Lower leg skin (tissue), 4 donors: ENCODE data around the gene CHEK2. TPM values are rescaled to one million over a fixed set of nuclear protein-coding genes. Genes with fewer than 3 reads are reported as not detected.
"Not testable (repeated sequence)": the region's sequence is repeated elsewhere in the genome, so short reads cannot be mapped to it uniquely, and the experiment has no call there.

Experiments used
- DNase-seq, 2 donors: peaks; one replicate each; pipeline ENCODE4 v3.0.0-alpha.2; 2019; ENCODE audit warnings: low spot score in 2 of 2
- H3K4me3 ChIP-seq: fragments of 200-600 bp; sonication (generic); 2 replicates; pipeline ENCODE4 v1.5.1; 2017; ENCODE audit warnings: mild to moderate bottlenecking, low read depth; ENCODE audit not compliant: poor library complexity, severe bottlenecking
- POLR2A ChIP-seq, 2 donors: fragments of 450-650 bp; IDR thresholded peaks; one replicate each; pipeline ENCODE4 v1.6.1; 2016 to 2017; ENCODE audit warnings: antibody characterized with exemption in 2 of 2, mild to moderate bottlenecking in 1 of 2, moderate library complexity in 1 of 2
- WGBS, 2 donors: methylation state at CpG; one replicate each; pipeline ENCODE4 v1.1.5; 2018; 5-methylcytosine and 5-hydroxymethylcytosine counted together
- intact Hi-C: fragments of 100-400 bp; cut with DNase I; formaldehyde crosslinking; loops from one replicate; pipeline ENCODE4 v1.15.0; 2023; ENCODE audit warnings: low total_unique reads
- total RNA-seq, 4 donors: library from RNA; depleted of rRNA; stranded (reverse); fragments of >200 nt; gene quantifications; one replicate each; pipeline ENCODE4 v1.1.0, GENCODE V29; 2016
- TF ChIP-seq, protein P1 (sequence below), 3 donors: fragments of 450-650 bp; IDR thresholded peaks; one replicate each; pipeline ENCODE4 v1.5.1; 2016; ENCODE audit warnings: antibody characterized with exemption in 3 of 3, mild to moderate bottlenecking in 3 of 3, moderate library complexity in 2 of 3

Gene CHEK2
- total RNA-seq, 4 donors from 2014 or later, result 3.3 to 12.2 (median 6.1) TPM

- intact Hi-C loops, H3K4me3 ChIP-seq: not testable (repeated sequence)
- peak in 1 of 2 donors; percentile 68 for DNase-seq
- WGBS, 2 donors, result 90 to 99% methylated on average over 4 of the region's 4 CpGs
These were observed 58.7 kb downstream of the CHEK2 start for GRCh38 chr22:28682966-28683365.

- peak in 1 of 2 donors; percentile 25 for DNase-seq
- 70 to 84% methylated on average over 5 of the region's 5 CpGs for WGBS, 2 donors
- H3K4me3 ChIP-seq, intact Hi-C loops: not testable (repeated sequence)
These were observed 60.7 kb downstream of the CHEK2 start for GRCh38 chr22:28680813-28681490.

GRCh38 chr22:28679611-28680287 is 61.9 kb downstream of the CHEK2 start, which contains the start of gene TTC28:
Gene TTC28, minus strand, starts transcription at chr22:28679840. Its CDS starts 117 bp downstream, at chr22:28679723.
- 3 to 4% methylated on average over 59 to 74 of the region's 101 CpGs for WGBS, 2 donors
- H3K4me3 ChIP-seq, result peak within 1 kb of the TSS; percentile 70
- DNase-seq, result peak; percentile 44 to 94
- intact Hi-C loops, result not testable (repeated sequence)

GRCh38 chr22:28678778-28679610 is 62.6 kb downstream of the CHEK2 start:
- 12 to 13% methylated on average over 44 to 54 of the region's 58 CpGs for WGBS, 2 donors
- H3K4me3 ChIP-seq, result peak overlapping the region; percentile 70
- peak in 1 of 2 donors; percentile 85 for DNase-seq
- intact Hi-C loops, result not testable (repeated sequence)

DNA sequence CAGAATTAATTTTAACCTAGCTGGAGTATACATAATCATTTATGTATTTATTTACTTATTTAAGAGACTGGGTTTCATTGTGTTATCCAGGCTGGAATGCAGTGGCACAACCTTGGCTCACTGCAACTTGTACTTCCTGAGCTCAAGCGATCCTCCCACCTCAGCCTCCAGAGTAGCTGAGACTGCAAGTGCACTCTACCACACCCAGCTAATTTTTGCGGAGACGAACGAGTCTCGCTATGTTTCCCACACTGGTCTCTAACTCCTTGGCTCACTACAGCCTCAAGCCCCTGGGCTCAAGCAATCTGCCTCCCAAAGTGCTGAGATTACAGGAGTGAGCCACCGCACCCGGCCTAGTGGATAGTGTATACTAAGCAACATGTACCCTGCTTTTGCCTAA is 63.5 kb downstream of the CHEK2 start:
- intact Hi-C loops, H3K4me3 ChIP-seq: not testable (repeated sequence)
- 68 to 70% methylated on average over 7 of the region's 7 CpGs for WGBS, 2 donors
- peak in 1 of 2 donors; percentile 49 for DNase-seq

DNA sequence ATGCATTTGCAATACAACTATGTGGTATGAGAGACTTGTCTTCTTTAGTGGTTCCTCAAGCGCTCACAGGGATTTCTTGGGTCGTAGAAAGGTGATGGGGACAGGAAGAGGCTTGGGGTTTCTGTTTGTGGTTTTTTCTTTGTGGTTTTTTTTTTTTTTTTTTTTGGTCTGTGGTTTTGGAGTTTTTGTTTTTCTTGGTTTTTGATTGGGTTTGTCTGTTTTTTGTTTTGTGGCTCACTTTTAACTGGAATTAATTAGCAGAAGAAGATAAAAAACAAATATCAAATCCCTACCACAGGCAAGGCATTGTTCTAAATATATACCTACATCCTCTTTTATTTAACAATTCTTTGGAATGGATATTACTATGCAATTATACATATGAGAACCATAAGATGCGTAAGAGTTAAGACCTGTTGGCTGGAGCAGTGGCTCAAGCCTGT is 67.5 kb downstream of the CHEK2 start:
- WGBS, 2 donors, result 53 to 66% methylated on average over 3 of the region's 3 CpGs
- TF ChIP-seq, protein P1, sequence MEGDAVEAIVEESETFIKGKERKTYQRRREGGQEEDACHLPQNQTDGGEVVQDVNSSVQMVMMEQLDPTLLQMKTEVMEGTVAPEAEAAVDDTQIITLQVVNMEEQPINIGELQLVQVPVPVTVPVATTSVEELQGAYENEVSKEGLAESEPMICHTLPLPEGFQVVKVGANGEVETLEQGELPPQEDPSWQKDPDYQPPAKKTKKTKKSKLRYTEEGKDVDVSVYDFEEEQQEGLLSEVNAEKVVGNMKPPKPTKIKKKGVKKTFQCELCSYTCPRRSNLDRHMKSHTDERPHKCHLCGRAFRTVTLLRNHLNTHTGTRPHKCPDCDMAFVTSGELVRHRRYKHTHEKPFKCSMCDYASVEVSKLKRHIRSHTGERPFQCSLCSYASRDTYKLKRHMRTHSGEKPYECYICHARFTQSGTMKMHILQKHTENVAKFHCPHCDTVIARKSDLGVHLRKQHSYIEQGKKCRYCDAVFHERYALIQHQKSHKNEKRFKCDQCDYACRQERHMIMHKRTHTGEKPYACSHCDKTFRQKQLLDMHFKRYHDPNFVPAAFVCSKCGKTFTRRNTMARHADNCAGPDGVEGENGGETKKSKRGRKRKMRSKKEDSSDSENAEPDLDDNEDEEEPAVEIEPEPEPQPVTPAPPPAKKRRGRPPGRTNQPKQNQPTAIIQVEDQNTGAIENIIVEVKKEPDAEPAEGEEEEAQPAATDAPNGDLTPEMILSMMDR (IDR thresholded peaks at IDR 0.05), result no peak
- TF ChIP-seq POLR2A (IDR thresholded peaks at IDR 0.05), result no peak
- intact Hi-C loops, result no loop called here
- no peak overlapping the region for H3K4me3 ChIP-seq
- no peak for DNase-seq

DNA sequence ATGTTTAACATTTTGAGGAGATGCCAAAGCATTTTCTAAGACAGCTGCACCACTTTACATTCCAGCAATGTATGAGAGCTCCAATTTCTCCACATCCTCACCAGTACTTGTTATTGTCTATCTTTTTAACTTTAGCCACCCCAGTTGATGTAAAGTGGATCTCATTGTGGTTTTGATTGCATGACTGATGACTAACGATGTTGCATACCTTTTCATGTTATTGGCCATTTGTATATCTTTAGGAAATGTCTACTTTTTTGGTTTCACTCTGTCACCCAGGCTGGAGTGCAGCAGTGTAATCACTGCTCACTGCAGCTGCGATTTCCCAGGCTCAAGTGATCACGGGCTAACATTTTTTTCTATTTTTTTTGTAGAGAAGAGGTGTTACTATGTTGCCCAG is 70.9 kb downstream of the CHEK2 start:
- 92 to 97% methylated on average over 3 of the region's 3 CpGs for WGBS, 2 donors
- no peak for TF ChIP-seq POLR2A (IDR thresholded peaks at IDR 0.05)
- TF ChIP-seq, protein P1 (IDR thresholded peaks at IDR 0.05), result no peak
- H3K4me3 ChIP-seq, result no peak overlapping the region
- no peak for DNase-seq
- intact Hi-C loops, result no loop called here

DNA sequence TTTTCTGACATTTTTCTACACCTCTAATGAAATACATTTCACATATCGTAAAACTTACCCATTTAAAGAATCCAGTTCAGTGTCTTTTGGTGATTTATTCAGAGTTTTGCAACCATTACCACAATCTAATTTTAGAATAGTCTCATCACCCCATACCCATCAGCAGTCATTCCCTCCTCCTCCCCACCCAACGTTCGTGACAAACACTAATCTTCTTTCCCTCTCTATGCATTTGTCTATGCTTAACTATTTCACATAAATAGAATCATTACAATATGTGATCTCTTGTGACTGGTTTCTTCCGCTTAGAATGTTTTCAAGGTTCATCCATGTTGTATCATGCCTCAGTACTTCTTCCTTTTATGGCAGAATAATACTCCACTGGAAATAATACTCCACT is 71.5 kb downstream of the CHEK2 start:
- intact Hi-C loops, result no loop called here

More for the DNA sequence above, 71.5 kb downstream of the CHEK2 start:
- no peak overlapping the region for H3K4me3 ChIP-seq
- WGBS, 2 donors, result 69 to 76% methylated on average over 4 of the region's 4 CpGs
- no peak for TF ChIP-seq POLR2A (IDR thresholded peaks at IDR 0.05)
- TF ChIP-seq, protein P1 (IDR thresholded peaks at IDR 0.05), result no peak
- no peak for DNase-seq
